ENCODE measurements around the gene TMEM63A. TPM values are rescaled to one million over a fixed set of nuclear protein-coding genes. Genes with fewer than 3 reads are reported as not detected.

TMEM63A gene
- total RNA-seq, 2 donors from 2014 or later, result 16.0 to 19.0 TPM

DNA sequence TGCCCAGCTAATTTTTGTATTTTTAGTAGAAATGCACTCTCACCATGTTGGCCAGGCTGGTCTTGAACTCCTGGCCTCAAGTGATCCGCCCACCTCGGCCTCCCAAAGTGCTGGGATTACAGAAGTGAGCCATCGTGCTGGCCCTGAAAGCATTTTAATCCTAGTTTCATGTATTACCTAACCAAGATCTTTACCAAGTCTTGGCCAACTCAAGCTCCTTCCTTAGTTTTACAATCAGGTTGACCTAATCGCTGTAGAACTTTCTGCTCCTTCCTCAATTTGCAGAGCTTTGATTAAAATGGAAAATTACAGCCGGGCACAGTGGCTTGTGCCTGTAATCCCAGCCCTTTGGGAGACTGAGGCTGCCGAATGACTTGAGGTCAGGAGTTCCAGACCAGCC is 3.2 kb upstream of the TMEM63A start:
- TF ChIP-seq, protein P1, sequence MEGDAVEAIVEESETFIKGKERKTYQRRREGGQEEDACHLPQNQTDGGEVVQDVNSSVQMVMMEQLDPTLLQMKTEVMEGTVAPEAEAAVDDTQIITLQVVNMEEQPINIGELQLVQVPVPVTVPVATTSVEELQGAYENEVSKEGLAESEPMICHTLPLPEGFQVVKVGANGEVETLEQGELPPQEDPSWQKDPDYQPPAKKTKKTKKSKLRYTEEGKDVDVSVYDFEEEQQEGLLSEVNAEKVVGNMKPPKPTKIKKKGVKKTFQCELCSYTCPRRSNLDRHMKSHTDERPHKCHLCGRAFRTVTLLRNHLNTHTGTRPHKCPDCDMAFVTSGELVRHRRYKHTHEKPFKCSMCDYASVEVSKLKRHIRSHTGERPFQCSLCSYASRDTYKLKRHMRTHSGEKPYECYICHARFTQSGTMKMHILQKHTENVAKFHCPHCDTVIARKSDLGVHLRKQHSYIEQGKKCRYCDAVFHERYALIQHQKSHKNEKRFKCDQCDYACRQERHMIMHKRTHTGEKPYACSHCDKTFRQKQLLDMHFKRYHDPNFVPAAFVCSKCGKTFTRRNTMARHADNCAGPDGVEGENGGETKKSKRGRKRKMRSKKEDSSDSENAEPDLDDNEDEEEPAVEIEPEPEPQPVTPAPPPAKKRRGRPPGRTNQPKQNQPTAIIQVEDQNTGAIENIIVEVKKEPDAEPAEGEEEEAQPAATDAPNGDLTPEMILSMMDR (IDR thresholded peaks at IDR 0.05), result no peak
- DNase-seq (ENCODE audit: low spot score), result no peak
- H3K4me1 ChIP-seq, result peaks cover 0 to 15% of the 10 kb centered on the region in 2 donors

DNA sequence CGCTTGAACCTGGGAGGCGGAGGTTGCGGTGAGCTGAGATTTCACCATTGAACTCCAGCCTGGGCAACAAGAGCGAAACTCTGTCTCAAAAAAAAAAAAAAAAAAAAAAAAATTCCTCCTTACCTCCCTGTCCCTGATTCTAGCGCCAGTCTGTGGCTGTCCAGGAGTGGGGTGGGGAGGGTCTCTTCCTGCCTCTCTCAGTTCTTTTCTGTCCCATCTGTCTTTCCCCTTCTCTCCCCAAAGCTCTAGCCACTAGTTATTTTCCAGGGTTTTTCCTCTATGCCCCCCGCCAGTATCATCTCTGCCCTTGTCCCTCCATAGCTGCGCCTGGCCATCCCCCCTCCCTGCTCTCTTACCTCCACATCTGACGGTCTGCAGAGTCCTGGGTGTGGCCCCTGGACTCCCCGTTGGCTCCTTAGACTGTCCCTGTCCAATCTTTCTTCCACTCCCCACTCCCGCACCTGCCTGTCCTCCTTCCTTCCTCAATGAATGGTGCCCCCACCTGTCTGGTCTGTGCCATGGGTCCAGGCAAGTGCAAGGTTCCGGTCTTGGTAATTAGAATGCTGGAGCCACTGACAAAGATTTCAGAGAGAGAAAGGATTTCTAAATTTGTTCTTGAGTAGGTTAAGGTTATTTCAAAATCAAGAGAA is 1.6 kb upstream of the TMEM63A start:
- H3K9me3 ChIP-seq, result no peaks in the 10 kb centered on the region
- TF ChIP-seq, protein P1 (IDR thresholded peaks at IDR 0.05), result no peak
- DNase-seq (ENCODE audit: low spot score), result no peak
- H3K4me3 ChIP-seq, result no peak overlapping the region
- H3K36me3 ChIP-seq, result no peaks in the 10 kb centered on the region
- H3K27me3 ChIP-seq, result no peaks in the 10 kb centered on the region
- H3K4me1 ChIP-seq, result peaks cover 0 to 30% of the 10 kb centered on the region in 2 donors
- no peak overlapping the region for H3K27ac ChIP-seq

More for the DNA sequence above, 3.2 kb upstream of the TMEM63A start:
- H3K4me3 ChIP-seq, result no peak overlapping the region
- H3K27me3 ChIP-seq, result no peaks in the 10 kb centered on the region
- no peaks in the 10 kb centered on the region for H3K9me3 ChIP-seq
- H3K27ac ChIP-seq, result no peak overlapping the region
- H3K36me3 ChIP-seq, result no peaks in the 10 kb centered on the region

DNA sequence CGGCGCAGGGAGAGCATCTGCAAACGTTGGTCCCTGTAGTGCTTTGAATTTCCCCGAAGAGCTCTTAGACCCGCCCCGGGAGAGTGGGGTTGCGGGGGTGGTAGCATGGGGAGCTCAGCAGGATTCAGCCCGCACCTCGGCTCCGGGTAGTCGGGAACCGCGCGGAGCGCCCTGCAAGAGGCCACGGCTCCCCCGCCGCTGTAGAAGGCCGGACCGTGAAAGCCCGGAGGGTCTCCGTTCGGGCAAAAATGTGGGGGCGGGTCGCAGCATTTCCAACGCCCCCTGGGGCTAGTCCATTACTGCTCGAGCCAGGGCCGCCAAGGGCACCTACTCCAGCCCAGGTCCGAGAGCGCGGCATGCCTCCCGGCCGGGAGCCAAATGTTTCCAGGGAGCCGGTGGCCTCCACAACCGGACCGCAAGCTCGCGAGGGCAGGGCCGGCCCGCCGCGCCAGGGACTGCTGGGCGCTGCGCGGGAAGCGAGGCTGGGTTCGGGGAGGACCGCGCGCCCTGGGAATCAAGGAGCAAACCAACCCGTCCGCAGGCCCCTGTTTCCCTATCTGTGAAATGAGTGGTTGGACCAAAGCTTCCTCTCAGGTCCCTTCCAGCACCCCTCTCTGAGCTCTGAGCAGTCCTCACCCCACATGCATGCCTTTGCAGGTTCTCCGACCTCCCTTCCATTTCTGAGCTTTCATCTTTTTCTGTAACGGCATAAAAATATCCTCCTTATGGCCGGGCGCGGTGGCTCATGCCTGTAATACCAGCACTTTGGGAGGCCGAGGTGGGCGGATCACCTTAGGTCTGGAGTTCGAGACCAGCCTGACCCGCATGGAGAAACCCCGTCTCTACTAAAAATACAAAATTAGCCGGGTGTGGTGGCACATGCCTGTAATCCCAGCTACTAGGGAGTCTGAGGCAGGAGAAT is 775 bp upstream of the TMEM63A start:
- DNase-seq (ENCODE audit: low spot score), result peak; percentile 67
- Histone ChIP-seq H3K36me3 (no peaks in the 10 kb centered on the region), H3K9me3 (no peaks in the 10 kb centered on the region), H3K27ac (peak overlapping the region; percentile 85 to 92), H3K4me3 (peak overlapping the region; percentile 96 to 99), H3K4me1 (peaks cover 0 to 38% of the 10 kb centered on the region in 2 donors), H3K27me3 (no peaks in the 10 kb centered on the region)
- TF ChIP-seq, protein P1 (IDR thresholded peaks at IDR 0.05), result no peak

DNA sequence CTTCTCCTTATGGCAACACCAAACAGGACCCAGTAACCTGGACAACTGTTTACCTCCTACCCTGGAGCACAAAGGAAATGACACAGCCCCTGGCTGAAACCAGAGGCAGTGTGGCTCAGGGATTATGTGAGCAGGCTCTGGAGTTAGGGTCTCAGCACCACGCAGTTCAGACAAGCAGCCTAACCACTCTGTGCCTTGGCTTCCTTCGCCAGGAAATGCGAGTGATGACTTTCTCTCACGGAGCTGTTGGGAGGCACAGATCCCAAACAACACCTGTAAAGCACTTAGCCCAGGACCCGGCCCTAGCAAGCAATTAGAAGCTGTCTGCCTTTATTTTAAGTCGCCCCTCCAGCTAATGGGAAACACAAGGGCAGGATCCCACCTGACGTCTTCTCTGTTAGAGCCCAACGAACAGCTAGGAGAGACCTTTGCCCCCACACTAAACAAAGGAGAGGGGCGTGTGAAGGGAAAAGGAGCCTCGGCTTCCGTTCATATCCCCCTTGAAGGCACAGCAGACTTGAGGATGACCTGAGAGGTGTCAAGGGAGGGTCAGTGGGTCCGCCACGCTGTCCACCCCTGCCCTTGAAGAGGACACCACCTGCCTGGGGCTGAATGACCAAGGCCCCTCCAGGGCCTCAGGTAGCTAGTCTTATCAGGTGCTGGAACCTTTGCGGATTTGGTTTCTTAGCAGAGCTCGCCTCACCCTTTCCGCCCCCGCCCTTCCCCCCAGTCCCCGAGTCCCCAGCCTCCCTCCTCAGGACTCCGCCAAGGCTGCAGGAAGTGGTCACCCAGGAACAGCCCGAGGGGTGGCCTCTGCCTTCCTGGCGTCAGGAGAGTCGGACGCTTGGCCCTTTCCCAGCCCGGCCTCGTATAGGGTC is 860 bp downstream of the TMEM63A start:
- H3K4me1 ChIP-seq, result peaks cover 0 to 51% of the 10 kb centered on the region in 2 donors
- peak overlapping the region; percentile 85 to 92 for H3K27ac ChIP-seq
- DNase-seq (ENCODE audit: low spot score), result no peak
- TF ChIP-seq, protein P1 (IDR thresholded peaks at IDR 0.05), result no peak
- no peaks in the 10 kb centered on the region for H3K9me3 ChIP-seq
- H3K27me3 ChIP-seq, result no peaks in the 10 kb centered on the region
- H3K4me3 ChIP-seq, result peak overlapping the region; percentile 96 to 99
- no peaks in the 10 kb centered on the region for H3K36me3 ChIP-seq

DNA sequence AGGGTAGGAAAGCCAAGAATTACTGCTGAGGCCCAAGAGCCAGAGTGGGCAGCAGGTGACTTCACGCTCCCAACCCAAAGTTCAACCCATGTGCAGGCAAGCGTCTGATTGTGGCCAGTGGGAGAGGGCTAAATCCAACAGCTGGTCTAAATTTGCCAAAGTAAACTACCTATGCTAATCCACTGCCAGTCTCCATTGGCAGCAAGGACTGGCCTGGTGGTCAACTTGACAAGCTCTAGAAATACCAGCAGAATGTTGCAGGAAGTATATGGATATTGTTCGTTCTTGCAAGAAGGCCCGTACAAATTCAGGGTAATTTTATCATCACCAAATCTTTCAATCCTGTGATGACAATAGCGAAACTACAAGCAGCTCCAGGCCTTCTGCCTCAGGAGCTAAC is 1.5 kb downstream of the TMEM63A start:
- H3K9me3 ChIP-seq, result no peaks in the 10 kb centered on the region
- H3K4me1 ChIP-seq, result peaks cover 0 to 51% of the 10 kb centered on the region in 2 donors
- H3K4me3 ChIP-seq, result no peak overlapping the region
- TF ChIP-seq, protein P1 (IDR thresholded peaks at IDR 0.05), result no peak
- H3K36me3 ChIP-seq, result peaks cover 2% of the 10 kb centered on the region
- no peak for DNase-seq (ENCODE audit: low spot score)
- no peaks in the 10 kb centered on the region for H3K27me3 ChIP-seq
- peak overlapping the region; percentile 85 to 92 for H3K27ac ChIP-seq
